SK-N-MC (cell line): ENCODE results near the gene SATB2.

Experiments used
- DNase-seq: peaks from one replicate; pipeline ENCODE4 v3.0.0-alpha.2; 2011; ENCODE audit warnings: low read depth, low spot score
- H3K27ac ChIP-seq: fragments of 200-600 bp; sonication (generic); 2 replicates; pipeline ENCODE4 v1.5.1; 2016; ENCODE audit warnings: mixed run types
- H3K36me3 ChIP-seq: fragments of 200-600 bp; sonication (generic); 2 replicates; pipeline ENCODE4 v1.6.1; 2017; ENCODE audit warnings: antibody characterized with exemption, low read length, mixed read lengths; ENCODE audit not compliant: insufficient read depth
- H3K4me3 ChIP-seq: fragments of 200-600 bp; sonication (generic); 2 replicates; pipeline ENCODE4 v1.5.1; 2016
- H3K9ac ChIP-seq: fragments of 200-600 bp; sonication (generic); 2 replicates; pipeline ENCODE4 v1.8.0; 2017; ENCODE audit warnings: mixed run types, mixed read lengths; ENCODE audit not compliant: insufficient read length
- H3K9me3 ChIP-seq: fragments of 200-600 bp; sonication (generic); 2 replicates; pipeline ENCODE4 v1.6.1; 2017; ENCODE audit warnings: low read depth, mild to moderate bottlenecking, antibody characterized with exemption, low read length, moderate library complexity, mixed read lengths
- EZH2 ChIP-seq: fragments of 200-600 bp; sonication (generic); IDR thresholded peaks from one replicate; pipeline ENCODE4 v1.6.1; 2017; ENCODE audit warnings: antibody characterized with exemption
- FOXP2 ChIP-seq: optimal IDR thresholded peaks from 2 replicates; pipeline ENCODE3; 2011; ENCODE audit warnings: mild to moderate bottlenecking, moderate library complexity; ENCODE audit not compliant: insufficient read depth; ENCODE audit errors: extremely low read length, control extremely low read depth
- POLR2AphosphoS5 ChIP-seq: IDR thresholded peaks from 2 replicates; pipeline ENCODE4 v1.6.1; 2012; ENCODE audit warnings: mild to moderate bottlenecking, low read depth, low read length, borderline replicate concordance

SATB2 gene

GRCh38 chr2:199325881-199326280 is 131.9 kb downstream of the SATB2 start:
- Histone ChIP-seq H3K9me3 (no peaks in the 10 kb centered on the region), H3K4me3 (no peak overlapping the region), H3K9ac (no peak overlapping the region), H3K27ac (no peak overlapping the region), H3K36me3 (no peaks in the 10 kb centered on the region)
- TF ChIP-seq EZH2 (no peak), FOXP2 (no peak), POLR2AphosphoS5 (no peak)
- DNase-seq = no peak

- TF ChIP-seq FOXP2 = no peak
- TF ChIP-seq POLR2AphosphoS5 = no peak
- TF ChIP-seq EZH2 = no peak
- no peak overlapping the region for H3K9ac ChIP-seq
Observed at GRCh38 chr2:199322151-199322550, 135.6 kb downstream of the SATB2 start.

GRCh38 chr2:199317646-199318045 is 140.1 kb downstream of the SATB2 start:
- no peak for DNase-seq
- no peak for TF ChIP-seq FOXP2
- TF ChIP-seq EZH2 = no peak
- H3K36me3 ChIP-seq = no peaks in the 10 kb centered on the region

More at GRCh38 chr2:199322151-199322550, 135.6 kb downstream of the SATB2 start:
- no peak overlapping the region for H3K4me3 ChIP-seq
- no peaks in the 10 kb centered on the region for H3K36me3 ChIP-seq
- DNase-seq = no peak
- H3K9me3 ChIP-seq = no peaks in the 10 kb centered on the region
- H3K27ac ChIP-seq = no peak overlapping the region

DNA sequence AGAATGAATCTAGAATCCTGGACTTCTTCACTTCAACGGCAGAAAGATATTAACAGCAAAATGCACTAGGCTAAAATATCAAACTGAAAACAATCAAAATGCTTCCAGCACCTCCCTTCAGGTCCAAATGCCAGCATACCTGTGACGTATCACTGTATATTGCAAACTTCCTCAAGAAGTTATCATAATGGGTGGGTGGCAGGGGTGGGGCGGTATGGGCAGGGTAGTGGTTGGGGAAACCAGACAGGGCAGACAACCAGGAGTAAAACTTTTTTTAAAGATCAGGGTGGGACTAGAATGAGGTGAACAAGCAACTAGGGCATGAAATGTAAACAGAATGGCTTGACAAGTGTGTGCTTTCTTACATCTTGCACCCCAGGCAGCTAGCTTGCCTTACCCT is 140.9 kb downstream of the SATB2 start:
- H3K9me3 ChIP-seq = no peaks in the 10 kb centered on the region
- DNase-seq = no peak
- H3K27ac ChIP-seq = no peak overlapping the region
- no peak overlapping the region for H3K4me3 ChIP-seq
- H3K9ac ChIP-seq = no peak overlapping the region
- no peaks in the 10 kb centered on the region for H3K36me3 ChIP-seq
- TF ChIP-seq POLR2AphosphoS5 = no peak
- no peak for TF ChIP-seq EZH2
- TF ChIP-seq FOXP2 = no peak

More at GRCh38 chr2:199317646-199318045, 140.1 kb downstream of the SATB2 start:
- Histone ChIP-seq H3K4me3 (no peak overlapping the region), H3K9me3 (no peaks in the 10 kb centered on the region), H3K9ac (no peak overlapping the region), H3K27ac (no peak overlapping the region)

GRCh38 chr2:199315299-199316179 is 142.2 kb downstream of the SATB2 start:
- H3K36me3 ChIP-seq = no peaks in the 10 kb centered on the region

GRCh38 chr2:199312931-199313330 is 144.8 kb downstream of the SATB2 start:
- no peak for DNase-seq
- Histone ChIP-seq H3K9me3 (no peaks in the 10 kb centered on the region), H3K9ac (no peak overlapping the region), H3K27ac (no peak overlapping the region), H3K4me3 (no peak overlapping the region), H3K36me3 (no peaks in the 10 kb centered on the region)
- TF ChIP-seq POLR2AphosphoS5 (no peak), EZH2 (no peak), FOXP2 (no peak)

More at GRCh38 chr2:199315299-199316179, 142.2 kb downstream of the SATB2 start:
- peak; percentile 16 for DNase-seq
- Histone ChIP-seq H3K9ac (no peak overlapping the region), H3K9me3 (no peaks in the 10 kb centered on the region), H3K4me3 (no peak overlapping the region), H3K27ac (no peak overlapping the region)
- TF ChIP-seq FOXP2 (no peak), EZH2 (no peak), POLR2AphosphoS5 (no peak)

- Histone ChIP-seq H3K9me3 (no peaks in the 10 kb centered on the region), H3K36me3 (no peaks in the 10 kb centered on the region), H3K27ac (no peak overlapping the region), H3K9ac (no peak overlapping the region), H3K4me3 (no peak overlapping the region)
- DNase-seq = no peak
- no peak for TF ChIP-seq POLR2AphosphoS5
Observed at GRCh38 chr2:199310771-199311585, 146.8 kb downstream of the SATB2 start.

GRCh38 chr2:199309973-199310372 is 147.8 kb downstream of the SATB2 start:
- TF ChIP-seq POLR2AphosphoS5 = no peak
- no peak for TF ChIP-seq EZH2
- TF ChIP-seq FOXP2 = no peak
- H3K36me3 ChIP-seq = no peaks in the 10 kb centered on the region
- no peaks in the 10 kb centered on the region for H3K9me3 ChIP-seq
- H3K9ac ChIP-seq = no peak overlapping the region
- no peak overlapping the region for H3K27ac ChIP-seq
- no peak overlapping the region for H3K4me3 ChIP-seq
- no peak for DNase-seq
